Endothelial cell (in vitro differentiated cells): Measurements from ENCODE around the gene KCTD12. TPM values are rescaled to one million over a fixed set of nuclear protein-coding genes. Genes with fewer than 3 reads are reported as not detected.

Experiments used
- DNase-seq: peaks from one replicate; pipeline ENCODE4 v3.0.0; 2021; ENCODE audit warnings: low spot score
- H3K27ac Mint-ChIP-seq: one replicate; pipeline ENCODE4 v1.8.0; 2021; ENCODE audit warnings: mixed read lengths, inconsistent platforms; ENCODE audit not compliant: unreplicated experiment
- H3K27me3 Mint-ChIP-seq: one replicate; pipeline ENCODE4 v1.8.0; 2021; ENCODE audit warnings: mild to moderate bottlenecking, moderate library complexity, mixed read lengths, inconsistent platforms; ENCODE audit not compliant: unreplicated experiment
- H3K36me3 Mint-ChIP-seq: one replicate; pipeline ENCODE4 v1.8.0; 2021; ENCODE audit warnings: mild to moderate bottlenecking, low read depth, mixed read lengths, inconsistent platforms; ENCODE audit not compliant: unreplicated experiment
- H3K4me1 Mint-ChIP-seq: one replicate; pipeline ENCODE4 v1.8.0; 2021; ENCODE audit warnings: mild to moderate bottlenecking, mixed read lengths, inconsistent platforms; ENCODE audit not compliant: unreplicated experiment
- H3K4me3 Mint-ChIP-seq: one replicate; pipeline ENCODE4 v1.8.0; 2021; ENCODE audit warnings: mild to moderate bottlenecking, mixed read lengths, inconsistent platforms; ENCODE audit not compliant: unreplicated experiment
- H3K9me3 Mint-ChIP-seq: one replicate; pipeline ENCODE4 v1.8.0; 2021; ENCODE audit warnings: mixed read lengths, inconsistent platforms; ENCODE audit not compliant: unreplicated experiment
- total RNA-seq: library from RNA; stranded (reverse); fragmentation: NEBNext Ultra II Directional; extraction: Animal tissue kit (Norgen Biotek cat#: 25700); gene quantifications from one replicate; pipeline ENCODE4 v1.2.1, GENCODE V29; 2021; ENCODE audit not compliant: unreplicated experiment
- TF ChIP-seq, protein P1 (sequence below): fragments of 200-600 bp; sonication (generic); IDR thresholded peaks from one replicate; pipeline ENCODE4 v1.5.0; 2021; ENCODE audit warnings: antibody characterized with exemption; ENCODE audit not compliant: unreplicated experiment

Gene KCTD12
- total RNA-seq, 1 donor from 2014 or later: 9.6 TPM

DNA sequence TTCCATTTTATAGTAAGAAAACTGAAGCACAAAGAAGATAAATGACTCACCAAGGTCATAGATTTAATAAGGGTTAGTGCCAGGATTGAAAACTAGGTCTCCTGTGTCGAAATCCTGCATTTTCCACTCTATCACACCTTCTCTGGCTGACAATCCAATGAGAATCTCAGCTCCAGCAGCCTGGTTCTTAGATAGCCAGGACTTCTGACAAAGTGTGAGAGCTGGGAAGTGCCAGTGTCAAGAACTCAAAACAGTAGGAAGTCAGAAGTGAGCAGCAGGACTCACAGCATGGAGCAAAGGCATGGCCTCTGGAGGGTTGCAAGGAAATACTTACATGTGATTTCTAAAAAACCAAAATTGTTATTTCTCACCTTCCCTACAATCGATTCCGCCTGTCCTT, 24.3 kb downstream of the KCTD12 start:
- Mint-ChIP-seq H3K27ac (no peak overlapping the region), H3K27me3 (no peaks in the 10 kb centered on the region), H3K4me1 (peaks cover 15% of the 10 kb centered on the region), H3K9me3 (no peaks in the 10 kb centered on the region), H3K4me3 (no peak overlapping the region), H3K36me3 (no peaks in the 10 kb centered on the region)
- DNase-seq: no peak
- TF ChIP-seq, protein P1, sequence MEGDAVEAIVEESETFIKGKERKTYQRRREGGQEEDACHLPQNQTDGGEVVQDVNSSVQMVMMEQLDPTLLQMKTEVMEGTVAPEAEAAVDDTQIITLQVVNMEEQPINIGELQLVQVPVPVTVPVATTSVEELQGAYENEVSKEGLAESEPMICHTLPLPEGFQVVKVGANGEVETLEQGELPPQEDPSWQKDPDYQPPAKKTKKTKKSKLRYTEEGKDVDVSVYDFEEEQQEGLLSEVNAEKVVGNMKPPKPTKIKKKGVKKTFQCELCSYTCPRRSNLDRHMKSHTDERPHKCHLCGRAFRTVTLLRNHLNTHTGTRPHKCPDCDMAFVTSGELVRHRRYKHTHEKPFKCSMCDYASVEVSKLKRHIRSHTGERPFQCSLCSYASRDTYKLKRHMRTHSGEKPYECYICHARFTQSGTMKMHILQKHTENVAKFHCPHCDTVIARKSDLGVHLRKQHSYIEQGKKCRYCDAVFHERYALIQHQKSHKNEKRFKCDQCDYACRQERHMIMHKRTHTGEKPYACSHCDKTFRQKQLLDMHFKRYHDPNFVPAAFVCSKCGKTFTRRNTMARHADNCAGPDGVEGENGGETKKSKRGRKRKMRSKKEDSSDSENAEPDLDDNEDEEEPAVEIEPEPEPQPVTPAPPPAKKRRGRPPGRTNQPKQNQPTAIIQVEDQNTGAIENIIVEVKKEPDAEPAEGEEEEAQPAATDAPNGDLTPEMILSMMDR: no peak

DNA sequence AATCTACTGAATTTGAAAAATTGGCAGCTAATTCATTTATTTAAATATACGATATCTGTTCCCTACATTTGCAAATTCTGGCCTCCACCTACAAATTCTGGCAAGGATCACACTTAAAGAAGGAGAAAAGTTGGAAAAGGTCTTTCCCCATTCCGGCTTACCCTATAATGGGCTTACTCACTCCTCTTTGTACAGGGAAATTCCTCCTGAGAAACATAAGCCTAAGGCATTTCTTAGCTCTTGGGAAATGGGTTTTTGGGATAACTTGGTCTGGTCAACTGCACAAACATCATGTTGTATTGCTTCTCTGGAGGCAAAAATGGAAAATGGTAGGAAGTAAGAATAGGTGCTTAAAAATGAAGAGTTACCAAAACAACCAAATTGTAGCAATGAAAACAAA, 25.5 kb downstream of the KCTD12 start:
- DNase-seq: no peak
- Mint-ChIP-seq H3K4me3 (no peak overlapping the region), H3K36me3 (no peaks in the 10 kb centered on the region)

DNA sequence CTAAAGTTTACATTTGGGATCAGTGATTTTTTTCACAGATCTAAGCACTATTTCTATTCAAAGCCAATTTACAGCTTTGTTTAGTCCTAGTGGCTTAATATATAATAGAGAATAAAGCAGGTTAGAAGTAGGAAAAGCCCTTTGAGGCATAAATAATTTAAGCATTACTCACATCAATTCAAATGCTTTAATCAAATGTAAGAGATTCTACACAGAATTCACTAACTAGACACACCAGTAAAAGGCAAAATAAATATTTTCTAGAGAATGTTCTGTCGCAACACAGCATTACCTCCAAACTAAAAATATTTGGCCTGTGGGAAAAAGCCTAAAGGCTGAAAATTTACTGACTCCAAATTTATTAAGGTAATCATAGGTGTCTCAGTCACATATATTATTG, 31.3 kb downstream of the KCTD12 start:
- Mint-ChIP-seq H3K9me3 (no peaks in the 10 kb centered on the region), H3K4me3 (no peak overlapping the region), H3K27ac (no peak overlapping the region), H3K27me3 (no peaks in the 10 kb centered on the region), H3K36me3 (no peaks in the 10 kb centered on the region), H3K4me1 (no peaks in the 10 kb centered on the region)
- no peak for DNase-seq
- TF ChIP-seq, protein P1: no peak

More for the DNA sequence above, 25.5 kb downstream of the KCTD12 start:
- Mint-ChIP-seq H3K27ac (no peak overlapping the region), H3K27me3 (no peaks in the 10 kb centered on the region), H3K4me1 (peaks cover 6% of the 10 kb centered on the region), H3K9me3 (no peaks in the 10 kb centered on the region)
- TF ChIP-seq, protein P1: no peak

DNA sequence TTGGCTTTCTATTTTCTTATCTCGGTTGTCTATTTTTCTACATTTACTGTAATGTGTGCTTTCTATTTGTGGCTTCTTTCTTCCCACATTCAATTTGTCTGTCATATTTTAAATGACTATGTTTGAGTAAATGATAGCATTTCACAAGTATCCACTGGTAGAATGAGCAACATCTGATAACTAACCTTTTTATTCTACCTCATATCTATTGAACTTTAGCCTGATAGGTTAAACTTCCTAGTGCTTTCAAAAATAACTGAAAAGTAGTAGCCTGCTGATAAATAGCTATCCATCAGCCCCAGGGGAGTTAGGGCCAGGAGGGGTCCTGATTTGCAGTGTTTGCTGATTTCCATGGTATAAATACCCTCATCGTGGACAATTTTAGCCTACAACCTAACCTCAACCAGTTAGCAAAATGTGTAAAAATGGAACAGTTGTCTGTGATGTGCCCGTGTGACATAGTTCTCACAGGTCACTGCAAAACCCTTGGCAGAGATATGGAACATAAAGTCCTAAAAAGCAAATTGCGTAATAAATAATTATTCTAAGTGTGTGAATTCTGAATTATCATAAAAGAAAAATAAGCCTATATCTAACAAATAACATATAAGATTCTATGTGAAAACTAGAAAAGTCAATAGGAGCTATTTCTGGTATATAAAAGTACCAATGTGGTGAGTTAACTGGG, 32.1 kb downstream of the KCTD12 start:
- no peak for DNase-seq
- Mint-ChIP-seq H3K36me3 (no peaks in the 10 kb centered on the region), H3K4me3 (no peak overlapping the region), H3K4me1 (no peaks in the 10 kb centered on the region), H3K27me3 (no peaks in the 10 kb centered on the region), H3K27ac (no peak overlapping the region), H3K9me3 (no peaks in the 10 kb centered on the region)
- TF ChIP-seq, protein P1: no peak

DNA sequence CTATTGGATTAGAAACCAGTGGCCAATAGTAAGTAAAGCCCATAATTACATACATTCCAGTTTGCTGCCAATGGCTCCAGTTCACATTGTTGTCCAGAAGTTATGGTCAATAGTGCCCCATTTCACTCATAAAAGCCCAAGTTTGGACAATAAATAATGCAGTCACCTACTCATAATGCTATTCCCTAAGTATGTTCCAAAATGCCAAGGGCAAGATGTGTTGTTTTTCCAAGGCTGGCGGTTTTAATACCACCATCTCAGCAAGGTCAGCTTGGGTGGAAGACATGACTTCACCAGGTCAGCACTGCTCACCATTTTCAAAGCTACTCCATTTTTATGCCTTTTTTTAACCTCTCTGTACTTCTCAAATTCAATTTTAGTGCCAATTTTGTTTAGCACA, 32.7 kb downstream of the KCTD12 start:
- no peaks in the 10 kb centered on the region for H3K27me3 Mint-ChIP-seq
- H3K36me3 Mint-ChIP-seq: no peaks in the 10 kb centered on the region
- no peak overlapping the region for H3K4me3 Mint-ChIP-seq
- H3K4me1 Mint-ChIP-seq: no peaks in the 10 kb centered on the region
- no peaks in the 10 kb centered on the region for H3K9me3 Mint-ChIP-seq
- H3K27ac Mint-ChIP-seq: no peak overlapping the region
- TF ChIP-seq, protein P1: no peak
- no peak for DNase-seq
